Gastroesophageal sphincter (tissue), 3 donors: Measurements from ENCODE around the gene STT3B.

Source experiments
- EP300 ChIP-seq: sonication (generic); formaldehyde crosslinking; IDR thresholded peaks from one replicate; pipeline ENCODE4 v1.6.1; 2017; ENCODE audit warnings: antibody characterized with exemption, mild to moderate bottlenecking
- POLR2A ChIP-seq, 2 donors: fragments of 450-650 bp; IDR thresholded peaks; one replicate each; pipeline ENCODE4 v1.6.1; 2017; ENCODE audit warnings: antibody characterized with exemption in 2 of 2, mild to moderate bottlenecking in 2 of 2, moderate library complexity in 1 of 2
- POLR2AphosphoS5 ChIP-seq: sonication (generic); formaldehyde crosslinking; IDR thresholded peaks from one replicate; pipeline ENCODE4 v1.6.1; 2017; ENCODE audit warnings: antibody characterized with exemption
- TF ChIP-seq, protein P1 (sequence below), 4 experiments: fragments of 200-600 bp in 2 of 4; fragments of 450-650 bp in 2 of 4; sonication (generic) in 1 of 4; IDR thresholded peaks; one replicate each; pipeline ENCODE4 v1.5.1; 2017 to 2019; ENCODE audit warnings: antibody characterized with exemption in 4 of 4, mild to moderate bottlenecking in 2 of 4, moderate library complexity in 2 of 4

DNA sequence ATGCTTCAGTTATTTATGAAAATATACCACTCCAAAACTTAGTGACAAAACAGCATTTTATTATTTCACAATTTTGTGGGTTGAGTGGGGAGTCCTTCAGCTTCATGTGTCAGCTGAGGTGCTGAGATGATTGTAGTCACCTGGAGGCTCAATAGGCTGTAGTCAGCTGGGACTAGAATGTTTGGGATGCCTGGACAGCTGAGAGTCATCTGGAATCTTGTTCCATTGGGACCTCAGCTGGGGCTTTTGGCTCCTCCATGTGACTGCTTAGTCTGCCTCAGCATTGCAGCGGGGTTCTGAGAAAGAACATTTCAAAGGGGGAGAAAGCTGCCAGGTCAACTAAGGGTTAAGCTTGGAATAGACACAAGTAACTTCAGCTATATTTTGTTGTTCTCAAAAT is 13.4 kb downstream of the STT3B start:
- TF ChIP-seq POLR2AphosphoS5: no peak
- TF ChIP-seq POLR2A (IDR thresholded peaks at IDR 0.05): no peak
- TF ChIP-seq, protein P1, sequence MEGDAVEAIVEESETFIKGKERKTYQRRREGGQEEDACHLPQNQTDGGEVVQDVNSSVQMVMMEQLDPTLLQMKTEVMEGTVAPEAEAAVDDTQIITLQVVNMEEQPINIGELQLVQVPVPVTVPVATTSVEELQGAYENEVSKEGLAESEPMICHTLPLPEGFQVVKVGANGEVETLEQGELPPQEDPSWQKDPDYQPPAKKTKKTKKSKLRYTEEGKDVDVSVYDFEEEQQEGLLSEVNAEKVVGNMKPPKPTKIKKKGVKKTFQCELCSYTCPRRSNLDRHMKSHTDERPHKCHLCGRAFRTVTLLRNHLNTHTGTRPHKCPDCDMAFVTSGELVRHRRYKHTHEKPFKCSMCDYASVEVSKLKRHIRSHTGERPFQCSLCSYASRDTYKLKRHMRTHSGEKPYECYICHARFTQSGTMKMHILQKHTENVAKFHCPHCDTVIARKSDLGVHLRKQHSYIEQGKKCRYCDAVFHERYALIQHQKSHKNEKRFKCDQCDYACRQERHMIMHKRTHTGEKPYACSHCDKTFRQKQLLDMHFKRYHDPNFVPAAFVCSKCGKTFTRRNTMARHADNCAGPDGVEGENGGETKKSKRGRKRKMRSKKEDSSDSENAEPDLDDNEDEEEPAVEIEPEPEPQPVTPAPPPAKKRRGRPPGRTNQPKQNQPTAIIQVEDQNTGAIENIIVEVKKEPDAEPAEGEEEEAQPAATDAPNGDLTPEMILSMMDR (IDR thresholded peaks at IDR 0.05): no peak
- no peak for TF ChIP-seq EP300
